Stimulated activated CD4-positive, alpha-beta T cell treated with anti-CD3 and anti-CD28 coated beads, Interleukin-4, amount 100 ng/mL, for 4 hours (primary cell): ENCODE results near the gene LMF2.

Experiments used
- DNase-seq, 2 experiments: peaks; one replicate each; pipeline ENCODE4 v3.0.0-alpha.2; 2020

Gene LMF2

GRCh38 chr22:50481045-50481439, 26.5 kb downstream of the LMF2 start:
- DNase-seq: no peak

- no peak for DNase-seq
Measured at GRCh38 chr22:50479721-50480120, 27.8 kb downstream of the LMF2 start.

GRCh38 chr22:50477923-50478322, 29.6 kb downstream of the LMF2 start:
- DNase-seq: no peak

DNA sequence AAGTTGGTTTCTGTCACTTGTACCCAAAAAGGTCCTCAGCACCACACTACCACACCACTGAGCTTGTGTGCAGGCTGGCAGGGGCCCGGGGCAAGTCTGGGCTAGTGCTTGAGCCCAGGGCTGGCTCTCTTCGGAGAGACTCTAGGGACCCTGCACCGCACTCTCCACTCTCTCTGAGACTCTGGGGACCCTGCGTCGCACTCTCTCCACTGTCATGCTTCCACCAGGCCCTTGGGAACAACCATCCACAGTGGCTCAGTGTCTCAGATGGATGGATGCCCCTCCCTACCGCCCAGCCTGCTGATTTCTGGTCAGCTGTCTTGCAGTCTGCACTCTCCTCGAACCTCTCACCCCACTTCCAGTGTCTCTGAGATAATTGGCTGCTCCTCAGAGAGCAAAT, 30.6 kb downstream of the LMF2 start:
- no peak for DNase-seq

GRCh38 chr22:50475652-50476002, 31.9 kb downstream of the LMF2 start:
- DNase-seq: no peak

- DNase-seq: peak; percentile 85 to 89
Measured at GRCh38 chr22:50474710-50475651, 32.5 kb downstream of the LMF2 start, which contains the start of gene SBF1. Gene SBF1 (minus strand): TSS chr22:50475035. CDS start chr22:50474840, 195 bp downstream.

- DNase-seq: peak; percentile 20 to 32
Measured at GRCh38 chr22:50473855-50474671, 33.4 kb downstream of the LMF2 start.

DNA sequence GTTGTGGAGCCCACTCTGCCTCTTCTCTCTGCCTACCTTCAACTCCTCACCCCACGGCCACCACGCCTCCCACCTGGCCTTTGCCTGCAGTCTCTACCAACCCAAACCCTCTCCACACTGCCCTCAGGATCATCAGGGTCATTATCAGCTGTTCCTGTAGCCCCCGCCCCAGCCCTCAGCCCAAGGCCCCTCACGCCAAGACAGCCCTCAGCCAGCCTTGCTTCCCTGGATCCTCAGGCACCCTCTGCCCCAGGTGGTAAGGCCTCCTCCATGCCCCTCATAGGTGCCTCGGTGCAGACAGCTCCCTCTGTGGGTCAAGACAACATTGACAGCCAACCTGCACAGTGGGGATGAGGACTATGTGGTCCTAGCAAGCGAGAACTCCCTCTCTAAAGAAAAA, 34.4 kb downstream of the LMF2 start:
- DNase-seq: peak in 1 of 2 experiments; percentile 40

DNA sequence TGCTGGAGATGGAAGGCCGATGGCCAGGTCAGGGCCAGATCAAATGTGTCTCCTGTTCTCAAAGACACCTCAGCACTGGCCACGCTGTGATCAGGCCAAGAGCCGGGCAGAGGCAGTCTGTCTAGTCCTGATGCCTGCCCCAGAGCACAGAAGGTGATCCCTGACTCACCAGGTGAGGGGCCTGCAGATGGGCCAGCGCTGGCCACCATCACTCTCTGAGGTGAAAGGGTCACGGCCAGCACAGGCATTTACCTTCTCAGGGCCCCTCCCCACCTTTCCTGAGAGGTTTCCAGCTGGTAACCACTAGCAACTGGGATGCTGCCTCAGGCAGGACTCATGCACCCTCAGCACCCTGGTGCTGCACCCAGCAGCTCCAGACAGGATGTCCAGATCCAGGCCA, 35.5 kb downstream of the LMF2 start:
- no peak for DNase-seq

- no peak for DNase-seq
Measured at GRCh38 chr22:50471197-50471847, 36.2 kb downstream of the LMF2 start.

GRCh38 chr22:50470491-50470890, 37.0 kb downstream of the LMF2 start:
- DNase-seq: no peak

DNA sequence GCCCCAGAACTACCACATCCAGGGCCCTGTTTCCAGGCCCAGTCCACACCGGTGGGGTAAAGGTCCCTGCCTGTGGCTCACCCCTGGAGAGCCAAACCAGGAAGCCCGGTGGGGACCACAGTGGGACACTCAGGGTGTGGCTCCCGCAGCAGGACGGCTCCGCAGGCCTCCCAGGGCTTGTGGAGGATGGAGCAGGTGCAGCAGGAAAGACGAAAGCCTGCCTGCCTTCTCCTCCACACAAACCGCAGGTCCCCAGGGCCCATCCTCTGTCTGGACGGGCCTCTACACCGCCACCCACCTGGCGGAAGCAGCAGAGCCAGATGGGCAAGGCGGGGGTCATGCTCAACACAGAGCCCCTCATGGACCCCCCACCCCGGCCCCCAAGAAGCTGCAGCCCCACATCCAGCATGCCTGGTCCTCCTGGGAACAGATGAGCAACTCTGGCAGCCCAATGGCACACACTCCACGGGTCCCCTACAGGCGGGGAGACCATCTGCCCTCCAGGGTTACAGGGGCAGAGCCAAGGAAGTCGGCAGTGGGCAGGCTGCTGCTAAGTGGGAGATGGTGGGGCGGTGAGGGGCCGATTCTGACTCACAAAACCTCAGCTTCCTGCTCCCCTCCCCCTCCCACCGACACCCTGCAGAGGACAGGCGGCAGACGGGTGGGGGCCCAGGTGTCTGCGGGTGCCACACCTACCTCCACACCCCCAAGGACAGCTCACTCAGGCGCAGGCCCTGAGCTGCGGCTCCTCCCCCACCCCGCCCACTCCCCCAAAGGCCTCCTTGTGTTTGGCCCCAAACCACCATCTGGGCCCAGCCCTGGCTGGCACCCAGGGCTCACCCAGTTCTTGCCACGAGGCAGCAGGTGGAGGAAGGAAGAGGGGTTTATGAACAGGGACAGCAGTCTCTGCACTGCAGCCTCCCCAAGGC, 37.9 kb downstream of the LMF2 start:
- peak; percentile 88 to 96 for DNase-seq

DNA sequence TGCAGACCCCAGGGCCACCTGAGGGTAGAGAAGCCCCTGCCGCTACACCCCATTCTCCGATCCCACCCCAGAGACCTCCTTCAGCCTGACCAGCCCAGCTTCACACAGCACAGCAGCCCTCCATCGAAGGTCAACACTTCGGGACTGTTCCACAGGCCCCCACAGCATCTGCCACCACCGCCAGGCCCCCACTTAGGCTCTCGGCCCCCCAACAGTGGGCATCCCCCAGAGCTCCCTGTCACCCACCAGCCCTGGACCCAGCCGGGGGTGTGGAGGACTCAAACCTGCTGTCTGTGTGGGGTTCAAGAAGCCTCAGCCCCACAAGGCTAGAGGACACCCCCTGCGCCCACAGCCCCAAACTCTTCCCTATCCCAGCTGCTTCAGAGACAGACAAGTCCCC, 38.9 kb downstream of the LMF2 start:
- no peak for DNase-seq

GRCh38 chr22:50467773-50468440, 39.6 kb downstream of the LMF2 start:
- DNase-seq: no peak

GRCh38 chr22:50467341-50467740, 40.2 kb downstream of the LMF2 start:
- DNase-seq: no peak

DNA sequence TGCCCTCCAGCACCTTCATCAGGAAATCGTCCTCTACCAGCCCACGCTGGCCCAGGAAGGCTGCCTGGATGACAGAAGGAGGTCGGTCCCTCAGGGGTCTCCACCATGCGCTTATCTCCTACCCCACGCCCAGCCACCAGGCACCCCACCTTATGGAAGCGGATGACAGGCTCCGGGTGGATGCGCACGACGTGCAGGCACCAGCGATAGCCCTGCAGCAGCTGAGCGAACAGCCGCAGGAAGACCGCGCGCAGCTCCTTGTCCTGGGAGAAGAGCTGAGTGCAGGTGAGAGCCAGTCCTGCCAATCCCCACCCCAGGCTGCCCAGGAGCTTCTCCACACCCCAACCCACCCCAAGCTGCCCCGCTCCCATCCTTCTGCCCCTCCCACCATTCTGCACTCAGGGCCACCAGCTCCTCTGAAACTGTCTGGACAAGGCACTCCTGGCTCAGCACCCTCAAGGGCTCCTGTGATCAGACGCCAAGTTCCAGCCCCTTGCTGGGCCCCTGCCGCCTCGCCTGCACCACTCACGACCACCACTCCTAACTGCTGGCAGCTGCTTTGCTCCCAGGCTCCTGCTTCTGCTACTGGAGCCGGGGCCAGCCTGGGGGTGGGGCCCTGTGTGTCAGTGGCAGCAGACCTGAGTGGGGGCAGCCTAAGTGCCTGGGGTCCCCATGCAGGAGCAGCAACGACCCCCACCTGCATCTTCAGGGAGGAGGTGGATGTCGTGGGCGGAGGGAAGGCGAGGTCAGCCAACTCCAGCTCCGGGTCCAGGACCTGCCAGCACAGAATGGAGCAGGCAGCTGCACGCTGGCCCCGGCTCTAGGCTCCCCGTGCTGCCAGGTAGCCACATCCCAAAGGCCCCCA, 42.2 kb downstream of the LMF2 start:
- no peak for DNase-seq

GRCh38 chr22:50464451-50464850, 43.1 kb downstream of the LMF2 start:
- no peak for DNase-seq

DNA sequence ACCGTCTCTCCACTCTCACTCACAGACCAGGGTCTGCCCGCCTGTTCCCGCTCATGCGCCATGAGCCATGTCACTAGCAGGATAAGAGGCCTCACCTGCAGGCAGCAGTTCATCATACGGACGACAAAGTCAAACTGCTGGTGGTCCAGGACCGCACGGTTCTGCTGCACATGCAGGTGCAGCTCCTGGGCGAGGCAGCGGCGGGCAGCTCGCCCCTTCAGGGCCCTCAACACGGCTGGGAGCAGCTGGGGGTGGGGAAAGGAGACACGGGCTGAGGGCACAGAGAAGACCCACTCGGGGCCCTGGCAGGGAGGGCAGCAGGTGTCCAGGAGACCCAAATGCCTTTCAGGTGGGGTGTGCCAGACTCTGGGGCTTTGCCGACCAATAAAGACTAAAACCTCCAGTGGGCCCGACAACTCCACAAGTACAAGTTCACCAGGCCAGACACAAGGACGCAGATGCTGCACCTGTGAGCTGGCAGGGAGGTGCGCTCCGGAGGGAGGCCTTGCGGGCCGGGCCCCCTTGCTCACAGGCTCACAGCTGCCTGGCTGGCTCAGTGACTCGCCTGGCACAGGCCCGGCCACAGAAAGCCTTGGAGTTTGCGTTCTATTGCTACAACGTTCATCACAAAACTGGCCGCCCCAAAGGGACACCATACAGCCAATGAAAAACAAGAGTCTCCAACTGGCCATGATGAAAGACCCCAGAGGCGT, 44.2 kb downstream of the LMF2 start:
- no peak for DNase-seq

- DNase-seq: no peak
Measured at GRCh38 chr22:50461979-50462540, 45.4 kb downstream of the LMF2 start.

- no peak for DNase-seq
Measured at GRCh38 chr22:50461536-50461935, 46.0 kb downstream of the LMF2 start.
